PC-3 (cell line): ENCODE measurements around the gene NOA1. TPM values are rescaled to one million over a fixed set of nuclear protein-coding genes. Genes with fewer than 3 reads are reported as not detected.
"Not testable (repeated sequence)": the region's sequence is repeated elsewhere in the genome, so short reads cannot be mapped to it uniquely, and the experiment has no call there.

ENCODE experiments used
- ATAC-seq: fragments of 200-7000 bp; cut with Tn5 transposase; 2 replicates; pipeline ENCODE4 v1.9.1; 2020; ENCODE audit warnings: mild to moderate bottlenecking, moderate library complexity
- BruUV-seq: library from RNA; stranded (reverse); fragments of 400-500 nt; replicated peaks from 2 replicates; lab custom pipeline; 2021; lab: Mats Ljungman, UMichigan
- CTCF ChIA-PET: fragments of 300-600 bp; sonication (Branson Sonifier 250); formaldehyde crosslinking; loops from one replicate; lab custom pipeline; 2022; ENCODE audit warnings: antibody characterized with exemption; lab: Charles Lee
- POLR2A ChIA-PET: fragments of 300-600 bp; sonication (Branson Sonifier 250); formaldehyde crosslinking; loops from one replicate; lab custom pipeline; 2022; ENCODE audit warnings: antibody characterized with exemption; ENCODE audit not compliant: unreplicated experiment; lab: Charles Lee
- DNase-seq: peaks from one replicate; pipeline ENCODE4 v3.0.0-alpha.2; 2015
- H2AFZ ChIP-seq: fragments of 300-600 bp; sonication (generic); 2 replicates; pipeline ENCODE4 v1.6.0; 2016; ENCODE audit warnings: antibody characterized with exemption, low read length
- H3F3A ChIP-seq: fragments of 300-600 bp; sonication (generic); one replicate; pipeline ENCODE4 v1.6.0; 2017; ENCODE audit warnings: antibody characterized with exemption, low read length, control low read depth, mild to moderate bottlenecking; ENCODE audit not compliant: unreplicated experiment
- H3K27ac ChIP-seq: fragments of 300-600 bp; sonication (generic); 2 replicates; pipeline ENCODE4 v1.5.1; 2016; ENCODE audit warnings: mild to moderate bottlenecking, low read length
- H3K27me3 ChIP-seq: fragments of 300-600 bp; sonication (generic); 2 replicates; pipeline ENCODE4 v1.6.1; 2016; ENCODE audit warnings: low read length, mixed read lengths
- H3K36me3 ChIP-seq: fragments of 300-600 bp; sonication (generic); 2 replicates; pipeline ENCODE4 v1.6.1; 2016; ENCODE audit warnings: low read depth, mixed run types, low read length, mixed read lengths
- H3K4me1 ChIP-seq: fragments of 300-600 bp; sonication (generic); 2 replicates; pipeline ENCODE4 v1.5.1; 2016; ENCODE audit warnings: low read length; ENCODE audit not compliant: insufficient read depth
- H3K4me2 ChIP-seq: fragments of 300-600 bp; sonication (generic); 2 replicates; pipeline ENCODE4 v1.6.0; 2016; ENCODE audit warnings: low read length
- H3K4me3 ChIP-seq: fragments of 300-600 bp; sonication (generic); 2 replicates; pipeline ENCODE4 v1.5.1; 2016; ENCODE audit warnings: mild to moderate bottlenecking, low read length, mixed read lengths
- H3K79me2 ChIP-seq: fragments of 300-600 bp; sonication (generic); 2 replicates; pipeline ENCODE4 v1.6.1; 2017; ENCODE audit warnings: low read length, mixed read lengths
- H3K9ac ChIP-seq: fragments of 300-600 bp; sonication (generic); 2 replicates; pipeline ENCODE4 v1.6.0; 2016; ENCODE audit warnings: mild to moderate bottlenecking, low read length
- H3K9me2 ChIP-seq: fragments of 300-600 bp; sonication (generic); replicated peaks from 2 replicates; pipeline ENCODE4 v1.6.1; 2016; ENCODE audit warnings: mixed run types, low read length, mixed read lengths
- H3K9me3 ChIP-seq: fragments of 300-600 bp; sonication (generic); 2 replicates; pipeline ENCODE4 v1.6.1; 2016; ENCODE audit warnings: low read length, mixed read lengths
- H4K20me1 ChIP-seq: fragments of 300-600 bp; sonication (generic); 2 replicates; pipeline ENCODE4 v1.6.1; 2016; ENCODE audit warnings: low read length, mixed read lengths
- EZH2 ChIP-seq: fragments of 300-600 bp; sonication (generic); IDR thresholded peaks from one replicate; pipeline ENCODE4 v1.6.1; 2017; ENCODE audit warnings: antibody characterized with exemption, mild to moderate bottlenecking, low read length; ENCODE audit not compliant: unreplicated experiment
- EZH2phosphoT487 ChIP-seq: fragments of 300-600 bp; sonication (generic); IDR thresholded peaks from 2 replicates; pipeline ENCODE4 v1.6.1; 2018; ENCODE audit warnings: mild to moderate bottlenecking, antibody characterized with exemption, low read length, borderline replicate concordance
- intact Hi-C: fragments of 100-400 bp; cut with micrococcal nuclease; formaldehyde crosslinking; loops from 2 replicates; pipeline ENCODE4 v1.9.0; 2023
- total RNA-seq: library from RNA; depleted of rRNA; stranded (reverse); fragments of >200 nt; gene quantifications from 2 replicates; pipeline ENCODE4 v1.2.3, GENCODE V29; 2014; rRNA removed
- TF ChIP-seq, protein P1 (sequence below): fragments of 300-600 bp; sonication (generic); conservative IDR thresholded peaks from 2 replicates; pipeline ENCODE4 v1.5.1; 2017; ENCODE audit warnings: antibody characterized with exemption, low read depth, mild to moderate bottlenecking, low read length

Gene NOA1
- total RNA-seq, 1 experiment from 2014 or later: 33.1 TPM

DNA sequence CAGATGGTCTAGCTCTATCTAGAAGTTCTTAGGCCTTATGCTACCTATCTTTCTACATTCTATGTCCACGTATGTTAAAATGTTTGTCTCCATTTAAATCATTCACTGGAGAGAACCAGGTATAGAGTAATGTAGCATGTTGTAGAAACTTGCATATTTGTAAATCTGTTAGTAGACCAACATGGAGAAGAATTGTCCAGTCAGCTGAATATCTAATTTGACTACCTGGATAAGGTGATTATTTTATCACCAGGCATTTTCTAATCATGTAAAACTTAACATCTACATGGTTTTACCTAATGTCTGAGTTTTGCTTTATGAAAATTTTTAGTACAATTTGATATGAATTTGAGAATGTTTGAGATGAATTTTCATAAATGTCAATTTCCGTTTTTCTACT, 50.2 kb downstream of the NOA1 start:
- ATAC-seq (no peak), DNase-seq (no peak)
- Histone ChIP-seq H3K27ac (no peak overlapping the region), H3K36me3 (peaks cover 26% of the 10 kb centered on the region; the same call in 1 of the 2 replicates), H3K79me2 (no peaks in the 10 kb centered on the region), H3K4me3 (no peak overlapping the region), H3F3A (no peaks in the 10 kb centered on the region), H3K4me2 (no peak overlapping the region), H4K20me1 (no peaks in the 10 kb centered on the region), H3K9me2 (no peaks in the 10 kb centered on the region), H3K9ac (no peak overlapping the region), H2AFZ (no peak overlapping the region), H3K4me1 (no peaks in the 10 kb centered on the region), H3K9me3 (no peaks in the 10 kb centered on the region), H3K27me3 (no peaks in the 10 kb centered on the region)
- ChIA-PET CTCF (no interaction called here), POLR2A (no interaction called here)
- BruUV-seq: no TSS peak
- intact Hi-C loops: no loop called here
- TF ChIP-seq EZH2 (no peak), EZH2phosphoT487 (no peak)
- TF ChIP-seq, protein P1, sequence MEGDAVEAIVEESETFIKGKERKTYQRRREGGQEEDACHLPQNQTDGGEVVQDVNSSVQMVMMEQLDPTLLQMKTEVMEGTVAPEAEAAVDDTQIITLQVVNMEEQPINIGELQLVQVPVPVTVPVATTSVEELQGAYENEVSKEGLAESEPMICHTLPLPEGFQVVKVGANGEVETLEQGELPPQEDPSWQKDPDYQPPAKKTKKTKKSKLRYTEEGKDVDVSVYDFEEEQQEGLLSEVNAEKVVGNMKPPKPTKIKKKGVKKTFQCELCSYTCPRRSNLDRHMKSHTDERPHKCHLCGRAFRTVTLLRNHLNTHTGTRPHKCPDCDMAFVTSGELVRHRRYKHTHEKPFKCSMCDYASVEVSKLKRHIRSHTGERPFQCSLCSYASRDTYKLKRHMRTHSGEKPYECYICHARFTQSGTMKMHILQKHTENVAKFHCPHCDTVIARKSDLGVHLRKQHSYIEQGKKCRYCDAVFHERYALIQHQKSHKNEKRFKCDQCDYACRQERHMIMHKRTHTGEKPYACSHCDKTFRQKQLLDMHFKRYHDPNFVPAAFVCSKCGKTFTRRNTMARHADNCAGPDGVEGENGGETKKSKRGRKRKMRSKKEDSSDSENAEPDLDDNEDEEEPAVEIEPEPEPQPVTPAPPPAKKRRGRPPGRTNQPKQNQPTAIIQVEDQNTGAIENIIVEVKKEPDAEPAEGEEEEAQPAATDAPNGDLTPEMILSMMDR: no peak

DNA sequence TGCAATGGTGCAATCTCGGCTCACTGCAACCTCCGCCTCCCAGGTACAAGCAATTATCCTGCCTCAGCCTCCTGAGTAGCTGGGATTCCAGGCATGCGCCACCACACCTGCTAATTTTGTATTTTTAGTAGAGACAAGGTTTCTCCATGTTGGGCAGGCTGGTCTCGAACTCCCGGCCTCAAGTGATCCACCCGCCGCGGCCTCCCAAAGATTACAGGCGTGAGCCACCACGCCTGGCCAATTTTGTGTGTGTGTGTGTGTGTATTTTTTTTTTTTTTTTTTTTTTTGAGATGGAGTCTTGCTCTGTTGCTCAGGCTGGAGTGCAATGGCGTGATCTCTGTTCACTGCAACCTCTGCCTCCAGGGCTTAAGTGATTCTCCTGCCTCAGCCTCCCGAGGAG, 62.4 kb downstream of the NOA1 start:
- H3K27ac ChIP-seq, H3K9me3 ChIP-seq, H2AFZ ChIP-seq, H3F3A ChIP-seq, POLR2A ChIA-PET, H3K36me3 ChIP-seq, DNase-seq, BruUV-seq, H3K9me2 ChIP-seq, intact Hi-C loops, H3K9ac ChIP-seq, H4K20me1 ChIP-seq, H3K4me2 ChIP-seq, ATAC-seq, H3K4me3 ChIP-seq, H3K27me3 ChIP-seq, CTCF ChIA-PET: not testable (repeated sequence)
- peaks cover 11% of the 10 kb centered on the region for H3K4me1 ChIP-seq
- peaks cover 76% of the 10 kb centered on the region for H3K79me2 ChIP-seq

DNA sequence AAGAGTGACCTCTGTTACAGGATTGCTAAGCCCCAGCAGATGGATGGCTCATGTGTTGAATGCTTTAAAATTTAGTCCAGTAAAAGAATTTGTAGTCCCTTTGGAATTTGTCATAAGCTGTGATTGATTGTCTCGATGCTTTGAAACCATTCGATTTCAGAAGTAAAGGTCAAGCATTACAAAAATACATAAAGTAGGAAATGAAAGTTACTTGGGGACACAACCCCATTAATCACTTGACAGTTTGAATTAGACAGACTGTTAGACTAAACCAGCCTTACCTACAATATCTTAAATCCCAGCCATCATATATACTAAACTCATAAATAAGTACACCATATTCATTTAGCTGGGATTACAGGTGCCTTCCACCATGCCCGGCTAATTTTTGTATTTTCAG, 63.1 kb downstream of the NOA1 start:
- no peak overlapping the region for H3K4me3 ChIP-seq
- H3K36me3 ChIP-seq: 0 out of 2 replicates have a peak, but pooled peaks cover 3% of the 10 kb centered on the region
- peaks cover 15% of the 10 kb centered on the region for H3K4me1 ChIP-seq
- intact Hi-C loops: no loop called here
- H2AFZ ChIP-seq: no peak overlapping the region
- no peak overlapping the region for H3K9ac ChIP-seq
- TF ChIP-seq, protein P1: no peak
- no peak for TF ChIP-seq EZH2
- TF ChIP-seq EZH2phosphoT487: no peak
- no peak overlapping the region for H3K4me2 ChIP-seq
- POLR2A ChIA-PET: no interaction called here
- no peaks in the 10 kb centered on the region for H3K27me3 ChIP-seq
- H3K9me2 ChIP-seq: no peaks in the 10 kb centered on the region
- no TSS peak for BruUV-seq
- no peak for DNase-seq
- H3K9me3 ChIP-seq: no peaks in the 10 kb centered on the region
- H4K20me1 ChIP-seq: 0 out of 2 replicates have a peak, but pooled peaks cover 5% of the 10 kb centered on the region
- no peak overlapping the region for H3K27ac ChIP-seq
- H3K79me2 ChIP-seq: peaks cover 82% of the 10 kb centered on the region
- CTCF ChIA-PET: no interaction called here
- no peaks in the 10 kb centered on the region for H3F3A ChIP-seq
- ATAC-seq: peak; percentile 33

Other genes starting within 250 kb of the NOA1 start
- not detected in 2 replicates for gene SPINK2, start 155.9 kb downstream of the NOA1 start, total RNA-seq
- gene REST, start 69.7 kb downstream of the NOA1 start, total RNA-seq: 21.7 and 22.4 TPM in 2 replicates
- gene POLR2B, start 1.3 kb upstream of the NOA1 start, total RNA-seq: 190 and 193 TPM in 2 replicates
- not detected in 2 replicates for gene IGFBP7, start 132.8 kb upstream of the NOA1 start, total RNA-seq